Ishikawa (cell line): Measurements from ENCODE around the gene IFI27L1.

Experiments
- CEBPB ChIP-seq: IDR thresholded peaks from 2 replicates; pipeline ENCODE4 v1.6.1; 2012
- CREB1 ChIP-seq: IDR thresholded peaks from 2 replicates; pipeline ENCODE4 v1.6.1; 2012; ENCODE audit warnings: low read depth
- RAD21 ChIP-seq: IDR thresholded peaks from 2 replicates; pipeline ENCODE4 v1.6.1; 2012; ENCODE audit warnings: low read depth
- TAF1 ChIP-seq: IDR thresholded peaks from 2 replicates; pipeline ENCODE4 v1.6.1; 2012; ENCODE audit warnings: low read depth, mild to moderate bottlenecking
- TCF12 ChIP-seq: IDR thresholded peaks from 2 replicates; pipeline ENCODE4 v1.6.1; 2012; ENCODE audit warnings: low read depth
- TEAD4 ChIP-seq: IDR thresholded peaks from 2 replicates; pipeline ENCODE4 v1.6.1; 2012
- ZBTB7A ChIP-seq: IDR thresholded peaks from 2 replicates; pipeline ENCODE4 v1.6.1; 2012; ENCODE audit warnings: low read depth
- TF ChIP-seq, protein P1 (sequence below): IDR thresholded peaks from 2 replicates; pipeline ENCODE4 v1.6.1; 2012
- TF ChIP-seq, protein P2 (sequence below): IDR thresholded peaks from 2 replicates; pipeline ENCODE4 v1.6.1; 2012; ENCODE audit warnings: low read depth, mild to moderate bottlenecking

DNA sequence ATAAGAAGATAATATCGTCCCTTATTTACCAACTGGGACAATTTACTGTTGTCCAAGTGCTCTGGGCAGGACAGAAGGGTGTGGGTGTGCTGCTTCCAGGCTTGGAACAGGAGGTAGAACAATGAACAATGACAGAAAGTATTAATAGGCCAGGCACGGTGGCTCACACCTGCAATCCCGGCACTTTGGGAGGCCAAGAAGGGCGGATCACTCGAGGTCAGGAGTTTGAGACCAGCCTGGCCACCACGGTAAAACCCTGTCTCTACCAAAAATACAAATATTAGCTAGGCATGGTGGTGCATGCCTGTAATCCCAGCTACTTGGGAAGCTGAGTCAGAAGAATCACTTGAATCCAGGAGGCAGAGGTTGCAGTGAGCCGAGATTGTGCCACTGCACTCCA lies 32.0 kb downstream of the IFI27L1 start:
- TF ChIP-seq TEAD4 (no peak), RAD21 (no peak), CREB1 (no peak), ZBTB7A (no peak), TAF1 (no peak), TCF12 (no peak), CEBPB (no peak)
- TF ChIP-seq, protein P1, sequence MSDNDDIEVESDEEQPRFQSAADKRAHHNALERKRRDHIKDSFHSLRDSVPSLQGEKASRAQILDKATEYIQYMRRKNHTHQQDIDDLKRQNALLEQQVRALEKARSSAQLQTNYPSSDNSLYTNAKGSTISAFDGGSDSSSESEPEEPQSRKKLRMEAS, result no peak
- TF ChIP-seq, protein P2, sequence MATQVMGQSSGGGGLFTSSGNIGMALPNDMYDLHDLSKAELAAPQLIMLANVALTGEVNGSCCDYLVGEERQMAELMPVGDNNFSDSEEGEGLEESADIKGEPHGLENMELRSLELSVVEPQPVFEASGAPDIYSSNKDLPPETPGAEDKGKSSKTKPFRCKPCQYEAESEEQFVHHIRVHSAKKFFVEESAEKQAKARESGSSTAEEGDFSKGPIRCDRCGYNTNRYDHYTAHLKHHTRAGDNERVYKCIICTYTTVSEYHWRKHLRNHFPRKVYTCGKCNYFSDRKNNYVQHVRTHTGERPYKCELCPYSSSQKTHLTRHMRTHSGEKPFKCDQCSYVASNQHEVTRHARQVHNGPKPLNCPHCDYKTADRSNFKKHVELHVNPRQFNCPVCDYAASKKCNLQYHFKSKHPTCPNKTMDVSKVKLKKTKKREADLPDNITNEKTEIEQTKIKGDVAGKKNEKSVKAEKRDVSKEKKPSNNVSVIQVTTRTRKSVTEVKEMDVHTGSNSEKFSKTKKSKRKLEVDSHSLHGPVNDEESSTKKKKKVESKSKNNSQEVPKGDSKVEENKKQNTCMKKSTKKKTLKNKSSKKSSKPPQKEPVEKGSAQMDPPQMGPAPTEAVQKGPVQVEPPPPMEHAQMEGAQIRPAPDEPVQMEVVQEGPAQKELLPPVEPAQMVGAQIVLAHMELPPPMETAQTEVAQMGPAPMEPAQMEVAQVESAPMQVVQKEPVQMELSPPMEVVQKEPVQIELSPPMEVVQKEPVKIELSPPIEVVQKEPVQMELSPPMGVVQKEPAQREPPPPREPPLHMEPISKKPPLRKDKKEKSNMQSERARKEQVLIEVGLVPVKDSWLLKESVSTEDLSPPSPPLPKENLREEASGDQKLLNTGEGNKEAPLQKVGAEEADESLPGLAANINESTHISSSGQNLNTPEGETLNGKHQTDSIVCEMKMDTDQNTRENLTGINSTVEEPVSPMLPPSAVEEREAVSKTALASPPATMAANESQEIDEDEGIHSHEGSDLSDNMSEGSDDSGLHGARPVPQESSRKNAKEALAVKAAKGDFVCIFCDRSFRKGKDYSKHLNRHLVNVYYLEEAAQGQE, result no peak
